Bronchial epithelial cell (primary cell): Measurements from ENCODE around the gene MED10. TPM values are rescaled to one million over a fixed set of nuclear protein-coding genes. Genes with fewer than 3 reads are reported as not detected.

Source experiments
- DNase-seq: peaks from one replicate; pipeline ENCODE4 v3.0.0-alpha.2; 2010; ENCODE audit warnings: low read depth
- FAIRE-seq: peaks from 2 replicates; lab custom pipeline; 2011; peaks lifted over from hg19 to GRCh38; lab: Jason Lieb, UNC
- H3K27me3 ChIP-seq: 2 replicates; pipeline ENCODE4 v1.5.1; 2011; ENCODE audit warnings: low read length; ENCODE audit not compliant: control insufficient read depth, insufficient read depth
- H3K36me3 ChIP-seq: 2 replicates; pipeline ENCODE4 v1.5.1; 2011; ENCODE audit warnings: low read length; ENCODE audit not compliant: control insufficient read depth, insufficient read depth
- H3K4me3 ChIP-seq: 2 replicates; pipeline ENCODE4 v1.5.1; 2011; ENCODE audit warnings: mild to moderate bottlenecking, low read depth, low read length, control low read depth
- CTCF ChIP-seq: IDR thresholded peaks from 2 replicates; pipeline ENCODE4 v1.5.1; 2011; ENCODE audit warnings: mild to moderate bottlenecking, moderate library complexity, low read length, control low read depth, inconsistent platforms; ENCODE audit not compliant: insufficient read depth, severe bottlenecking
- total RNA-seq: library from RNA; depleted of rRNA; stranded (reverse); fragments of >200 nt; gene quantifications from 2 replicates; pipeline ENCODE4 v1.2.1, GENCODE V29; 2014

The MED10 gene
- total RNA-seq, 1 donor from 2014 or later, result 13.2 TPM

- FAIRE-seq (no peak), DNase-seq (no peak)
- Histone ChIP-seq H3K4me3 (no peak overlapping the region), H3K27me3 (no peaks in the 10 kb centered on the region), H3K36me3 (no peaks in the 10 kb centered on the region)
- TF ChIP-seq CTCF, result no peak
Measured at GRCh38 chr5:6397536-6398269, 19.4 kb upstream of the MED10 start.

- Histone ChIP-seq H3K4me3 (no peak overlapping the region), H3K27me3 (no peaks in the 10 kb centered on the region), H3K36me3 (no peaks in the 10 kb centered on the region)
- no peak for FAIRE-seq
- no peak for TF ChIP-seq CTCF
- DNase-seq, result no peak
Measured at GRCh38 chr5:6396836-6397535, 18.6 kb upstream of the MED10 start.

- no peaks in the 10 kb centered on the region for H3K27me3 ChIP-seq
Measured at GRCh38 chr5:6396043-6396442, 17.7 kb upstream of the MED10 start.

GRCh38 chr5:6395621-6396020 is 17.3 kb upstream of the MED10 start:
- no peak for TF ChIP-seq CTCF
- no peak for DNase-seq
- no peaks in the 10 kb centered on the region for H3K27me3 ChIP-seq
- H3K36me3 ChIP-seq, result no peaks in the 10 kb centered on the region
- no peak overlapping the region for H3K4me3 ChIP-seq
- FAIRE-seq, result no peak

More at GRCh38 chr5:6396043-6396442, 17.7 kb upstream of the MED10 start:
- TF ChIP-seq CTCF, result no peak
- DNase-seq (no peak), FAIRE-seq (no peak)
- Histone ChIP-seq H3K36me3 (no peaks in the 10 kb centered on the region), H3K4me3 (no peak overlapping the region)

- TF ChIP-seq CTCF, result no peak
- no peaks in the 10 kb centered on the region for H3K27me3 ChIP-seq
- no peak for FAIRE-seq
Measured at GRCh38 chr5:6395102-6395445, 16.7 kb upstream of the MED10 start.

More at GRCh38 chr5:6395102-6395445, 16.7 kb upstream of the MED10 start:
- Histone ChIP-seq H3K36me3 (no peaks in the 10 kb centered on the region), H3K4me3 (no peak overlapping the region)
- DNase-seq, result no peak
